T1000 (cell line): Measurements from ENCODE around the gene KRTAP5-5.
"Not testable (repeated sequence)": the region's sequence is repeated elsewhere in the genome, so short reads cannot be mapped to it uniquely, and the experiment has no call there.

Experiments
- DNase-seq: peaks from one replicate; lab custom pipeline; 2025; ENCODE audit warnings: mixed read lengths; lab: John Stamatoyannopoulos, UW

KRTAP5-5 gene

GRCh38 chr11:1656670-1657069, 27.1 kb downstream of the KRTAP5-5 start:
- DNase-seq, result no peak

- no peak for DNase-seq
Observed at GRCh38 chr11:1659506-1659905, 29.9 kb downstream of the KRTAP5-5 start.

- no peak for DNase-seq
Observed at GRCh38 chr11:1660111-1660867, 30.7 kb downstream of the KRTAP5-5 start.

- not testable (repeated sequence) for DNase-seq
Observed at GRCh38 chr11:1661454-1662269, 32.1 kb downstream of the KRTAP5-5 start.

- not testable (repeated sequence) for DNase-seq
Observed at GRCh38 chr11:1662699-1663283, 33.2 kb downstream of the KRTAP5-5 start.

- DNase-seq, result no peak
Observed at GRCh38 chr11:1665313-1665712, 35.7 kb downstream of the KRTAP5-5 start.

GRCh38 chr11:1667121-1667850, 37.7 kb downstream of the KRTAP5-5 start:
- no peak for DNase-seq

GRCh38 chr11:1667906-1668305, 38.3 kb downstream of the KRTAP5-5 start:
- no peak for DNase-seq

GRCh38 chr11:1668911-1669473, 39.4 kb downstream of the KRTAP5-5 start:
- DNase-seq, result no peak

GRCh38 chr11:1669546-1670218, 40.1 kb downstream of the KRTAP5-5 start:
- DNase-seq, result no peak

- not testable (repeated sequence) for DNase-seq
Observed at GRCh38 chr11:1670457-1670856, 40.9 kb downstream of the KRTAP5-5 start.

GRCh38 chr11:1670905-1671371, 41.4 kb downstream of the KRTAP5-5 start:
- DNase-seq, result no peak

GRCh38 chr11:1671658-1672057, 42.1 kb downstream of the KRTAP5-5 start:
- DNase-seq, result no peak

- no peak for DNase-seq
Observed at GRCh38 chr11:1672613-1673350, 43.2 kb downstream of the KRTAP5-5 start.

GRCh38 chr11:1673446-1674172, 44.0 kb downstream of the KRTAP5-5 start:
- DNase-seq, result no peak

GRCh38 chr11:1674173-1675131, 44.9 kb downstream of the KRTAP5-5 start:
- DNase-seq, result no peak

- DNase-seq, result no peak
Observed at GRCh38 chr11:1675536-1676228, 46.1 kb downstream of the KRTAP5-5 start.

- no peak for DNase-seq
Observed at GRCh38 chr11:1676229-1676740, 46.7 kb downstream of the KRTAP5-5 start.
